K562 (cell line): Measurements from ENCODE around the gene ITPK1. TPM values are rescaled to one million over a fixed set of nuclear protein-coding genes. Genes with fewer than 3 reads are reported as not detected.

Source experiments
- ATAC-seq: fragments of 200-7000 bp; cut with Tn5 transposase; 3 replicates; pipeline ENCODE4 v1.9.1; 2020; ENCODE audit warnings: moderate library complexity
- BruUV-seq: library from RNA; stranded (reverse); fragments of 400-500 nt; replicated peaks from 2 replicates; lab custom pipeline; 2021; lab: Mats Ljungman, UMichigan
- CTCF ChIA-PET: fragments of 300-600 bp; formaldehyde crosslinking; extraction: SDS; loops from one replicate; lab custom pipeline; 2021; ENCODE audit warnings: low intra/inter-chr PET ratio; lab: Yijun Ruan, JAX
- POLR2A ChIA-PET: fragments of 300-600, 350-650 bp; sonication (Branson Sonifier 250); formaldehyde crosslinking; extraction: SDS; loops from one replicate; lab custom pipeline; 2021; ENCODE audit warnings: antibody characterized with exemption, inconsistent platforms; lab: Yijun Ruan, JAX
- DNase-seq, 4 experiments: peaks; one replicate each; pipeline versions ENCODE4 v3.0.0 to v3.0.0-alpha.2; 2011 to 2018; ENCODE audit warnings: low spot score in 3 of 4, mixed read lengths in 3 of 4; ENCODE audit errors: extremely low read depth in 1 of 4
- FAIRE-seq: peaks from 2 replicates; lab custom pipeline; 2011; peaks lifted over from hg19 to GRCh38; lab: Jason Lieb, UNC
- H2AFZ ChIP-seq: 2 replicates; pipeline ENCODE4 v1.6.0; 2011; ENCODE audit warnings: low read depth, low read length, control low read depth, inconsistent platforms
- H3K27ac ChIP-seq: fragments of 200-600 bp; 3 replicates; pipeline ENCODE4 v1.8.0; 2011; ENCODE audit warnings: low read depth, mild to moderate bottlenecking, control low read depth, inconsistent platforms, low read length, moderate library complexity, mixed read lengths; ENCODE audit errors: extremely low read depth
- H3K27me3 ChIP-seq, 2 experiments: fragments of 300-600 bp in 1 of 2; 2 replicates in 1 of 2; 3 replicates in 1 of 2; pipeline versions ENCODE4 v1.6.0 to v1.8.0; 2011; ENCODE audit warnings: inconsistent platforms in 2 of 2, low read length in 2 of 2, mild to moderate bottlenecking in 1 of 2, mixed read lengths in 1 of 2, moderate library complexity in 1 of 2; ENCODE audit not compliant: control insufficient read depth in 2 of 2, insufficient read depth in 2 of 2
- H3K36me3 ChIP-seq: fragments of 300-600 bp; 3 replicates; pipeline ENCODE4 v1.8.0; 2011; ENCODE audit warnings: mild to moderate bottlenecking, low read length, inconsistent platforms; ENCODE audit not compliant: control insufficient read depth, insufficient read depth
- H3K4me1 ChIP-seq, 2 experiments: fragments of 200-600 bp in 1 of 2; replicated peaks in 1 of 2; 2 replicates in 1 of 2; 3 replicates in 1 of 2; pipeline versions ENCODE4 v1.5.1 to v1.8.0; 2011; ENCODE audit warnings: inconsistent platforms in 2 of 2, low read length in 2 of 2, mild to moderate bottlenecking in 1 of 2, mixed read lengths in 1 of 2, moderate library complexity in 1 of 2; ENCODE audit not compliant: control insufficient read depth in 2 of 2, insufficient read depth in 2 of 2
- H3K4me2 ChIP-seq: 2 replicates; pipeline ENCODE4 v1.6.1; 2011; ENCODE audit warnings: low read length, control low read depth, inconsistent platforms, mixed read lengths; ENCODE audit not compliant: insufficient read depth
- H3K4me3 ChIP-seq: fragments of 200-600 bp; sonication (generic), shearing (Covaris generic); 2 replicates; pipeline ENCODE4 v1.5.1; 2016; ENCODE audit warnings: control low read depth, inconsistent platforms
- H3K79me2 ChIP-seq: fragments of 200-600 bp; 3 replicates; pipeline ENCODE4 v1.8.0; 2011; ENCODE audit warnings: low read length, inconsistent platforms; ENCODE audit not compliant: control insufficient read depth, insufficient read depth
- H3K9ac ChIP-seq, 2 experiments: 2 replicates each; pipeline versions ENCODE4 v1.6.0 to v1.6.1; 2011; ENCODE audit warnings: low read depth in 2 of 2, low read length in 2 of 2, control low read depth in 1 of 2, inconsistent platforms in 1 of 2, mild to moderate bottlenecking in 1 of 2, mixed read lengths in 1 of 2; ENCODE audit not compliant: insufficient read depth in 1 of 2
- H3K9me1 ChIP-seq: one replicate; pipeline ENCODE4 v1.6.0; 2011; ENCODE audit warnings: inconsistent platforms, mild to moderate bottlenecking, low read length, moderate library complexity; ENCODE audit not compliant: control insufficient read depth, insufficient read depth
- H3K9me3 ChIP-seq: replicated peaks from 2 replicates; pipeline ENCODE4 v1.5.1; 2011; ENCODE audit warnings: low read depth, low read length, inconsistent platforms; ENCODE audit not compliant: control insufficient read depth, insufficient read depth
- H4K20me1 ChIP-seq: replicated peaks from 2 replicates; pipeline ENCODE4 v1.6.1; 2011; ENCODE audit warnings: low read length, inconsistent platforms, mixed read lengths; ENCODE audit not compliant: control insufficient read depth, insufficient read depth
- SIRT6 ChIP-seq: IDR thresholded peaks from one replicate; pipeline ENCODE4 v1.6.1; 2012; ENCODE audit warnings: low read depth, mild to moderate bottlenecking, control low read depth, inconsistent platforms, low read length, moderate library complexity
- ZNF217 ChIP-seq: sonication (generic); formaldehyde crosslinking; IDR thresholded peaks from 2 replicates; pipeline ENCODE4 v1.8.0; 2022; ENCODE audit warnings: mild to moderate bottlenecking, missing genetic modification reagents
- ZNF445 ChIP-seq: fragments of 250-450 bp; sonication (Bioruptor Pico); IDR thresholded peaks from 2 replicates; pipeline ENCODE4 v1.4.0; 2020; ENCODE audit warnings: low read depth, mild to moderate bottlenecking, moderate library complexity
- WGBS: fragments of 100-300 bp; shearing (Covaris generic); methylation state at CpG from one replicate; pipeline ENCODE4 v1.1.6; 2016; ENCODE audit warnings: low coverage, mixed read lengths; ENCODE audit not compliant: insufficient coverage; ENCODE audit errors: missing lambda C conversion rate; 5-methylcytosine and 5-hydroxymethylcytosine counted together
- in situ Hi-C: fragments of 300-500 bp; cut with MboI; formaldehyde crosslinking; loops from 4 replicates; pipeline ENCODE4 v1.15.0; 2018; ENCODE audit warnings: inconsistent platforms, mixed read lengths
- intact Hi-C: fragments of 100-400 bp; cut with micrococcal nuclease; formaldehyde crosslinking; loops from 2 replicates; pipeline ENCODE4 v1.14.2; 2022
- polyA plus RNA-seq, 8 experiments: library from polyadenylated mRNA; depleted of rRNA in 4 of 8; stranded (reverse) in 5 of 8; unstranded in 3 of 8; fragments of >200 nt; fragmentation: Nextera tagmentation in 2 of 8; fragmentation: Illumina TruSeq in 1 of 8; extraction: Ambion mirVana in 2 of 8; extraction: Trizol in 1 of 8; gene quantifications; 2 replicates each; pipeline versions ENCODE4 v1.2.1 to v1.2.3, GENCODE V29; 2011 to 2014; ENCODE audit warnings: inconsistent platforms in 1 of 8, missing spikeins in 1 of 8
- total RNA-seq, 7 experiments: library from RNA; depleted of rRNA in 6 of 7; stranded (reverse); fragments of >200 nt in 6 of 7; fragmentation: Illumina TruSeq in 2 of 7; extraction: Trizol in 2 of 7; gene quantifications; 2 replicates each; pipeline versions ENCODE4 v1.2.1 to v1.2.3, GENCODE V29; 2011 to 2021; ENCODE audit warnings: low replicate concordance in 1 of 7
- TF ChIP-seq, protein P1 (sequence below), 3 experiments: fragments of 200-800 bp in 1 of 3; fragments of 250-450 bp in 1 of 3; fragments of 450-650 bp in 1 of 3; sonication (Bioruptor Pico) in 1 of 3; sonication (Bioruptor generic) in 1 of 3; formaldehyde crosslinking in 1 of 3; IDR thresholded peaks; 2 replicates each; pipeline versions ENCODE4 v1.6.1 to v1.8.0; 2016 to 2022; ENCODE audit warnings: mild to moderate bottlenecking in 2 of 3, missing genetic modification characterization in 2 of 3, missing compliant biosample characterization in 1 of 3, moderate library complexity in 1 of 3
- TF ChIP-seq, protein P2 (sequence below): fragments of 250-450 bp; sonication (Bioruptor Pico); IDR thresholded peaks from 2 replicates; pipeline ENCODE4 v1.5.0; 2021

ITPK1 gene
- total and polyA plus RNA-seq, 9 of the 15 experiments (the other 6 are each of a cell fraction or from before 2014, with no cell fraction given), result 1.2 to 39.2 (median 23.0) TPM

DNA sequence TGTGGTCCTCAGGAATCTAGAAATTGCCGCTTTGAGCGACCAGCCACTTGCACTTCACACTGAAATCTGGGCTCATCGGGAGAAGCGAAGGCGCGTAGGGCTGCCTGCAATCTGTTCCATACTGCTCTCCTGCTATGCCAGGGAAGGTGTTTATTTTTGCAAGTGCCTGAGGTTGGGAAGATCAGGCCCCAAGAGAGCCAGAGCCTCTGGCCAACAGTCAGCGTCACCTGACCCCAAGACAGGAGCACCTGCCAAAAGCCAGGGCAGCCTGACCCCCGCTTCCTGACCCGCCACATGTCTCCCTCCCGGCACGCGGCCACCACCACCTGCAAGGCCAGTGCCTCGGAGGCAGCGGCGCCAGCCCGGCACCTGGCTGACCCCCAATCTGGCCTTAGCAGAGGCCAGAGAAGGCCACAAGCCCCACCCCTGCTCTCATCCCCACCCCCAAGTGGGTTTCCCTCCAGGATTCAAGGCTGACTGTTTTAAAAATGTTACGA lies 98.4 kb downstream of the ITPK1 start:
- POLR2A ChIA-PET, result no interaction called here

More for the DNA sequence above, 98.4 kb downstream of the ITPK1 start:
- Histone ChIP-seq H3K27me3 (no peaks in the 10 kb centered on the region), H3K9me1 (no peaks in the 10 kb centered on the region), H3K4me3 (no peak overlapping the region), H3K36me3 (no peaks in the 10 kb centered on the region; the same call in 2 of the 3 replicates), H3K79me2 (no peaks in the 10 kb centered on the region), H3K9me3 (no peaks in the 10 kb centered on the region), H3K27ac (no peak overlapping the region), H3K4me1 (peaks cover 0 to 3% of the 10 kb centered on the region in 2 experiments; a peak in 3 of 5 replicates), H3K4me2 (no peak overlapping the region), H2AFZ (no peak overlapping the region), H4K20me1 (peaks cover 2% of the 10 kb centered on the region; the same call in 1 of the 2 replicates), H3K9ac (no peak overlapping the region)
- ATAC-seq (no peak), FAIRE-seq (no peak), DNase-seq (no peak)
- CTCF ChIA-PET, result no interaction called here
- no TSS peak for BruUV-seq
- WGBS, result 87% methylated on average over 7 of the region's 17 CpGs
- intact Hi-C loops, result no loop called here
- no peak for TF ChIP-seq ZNF445
- no peak for TF ChIP-seq ZNF217 (CRISPR knock-in tag)
- TF ChIP-seq, protein P1, sequence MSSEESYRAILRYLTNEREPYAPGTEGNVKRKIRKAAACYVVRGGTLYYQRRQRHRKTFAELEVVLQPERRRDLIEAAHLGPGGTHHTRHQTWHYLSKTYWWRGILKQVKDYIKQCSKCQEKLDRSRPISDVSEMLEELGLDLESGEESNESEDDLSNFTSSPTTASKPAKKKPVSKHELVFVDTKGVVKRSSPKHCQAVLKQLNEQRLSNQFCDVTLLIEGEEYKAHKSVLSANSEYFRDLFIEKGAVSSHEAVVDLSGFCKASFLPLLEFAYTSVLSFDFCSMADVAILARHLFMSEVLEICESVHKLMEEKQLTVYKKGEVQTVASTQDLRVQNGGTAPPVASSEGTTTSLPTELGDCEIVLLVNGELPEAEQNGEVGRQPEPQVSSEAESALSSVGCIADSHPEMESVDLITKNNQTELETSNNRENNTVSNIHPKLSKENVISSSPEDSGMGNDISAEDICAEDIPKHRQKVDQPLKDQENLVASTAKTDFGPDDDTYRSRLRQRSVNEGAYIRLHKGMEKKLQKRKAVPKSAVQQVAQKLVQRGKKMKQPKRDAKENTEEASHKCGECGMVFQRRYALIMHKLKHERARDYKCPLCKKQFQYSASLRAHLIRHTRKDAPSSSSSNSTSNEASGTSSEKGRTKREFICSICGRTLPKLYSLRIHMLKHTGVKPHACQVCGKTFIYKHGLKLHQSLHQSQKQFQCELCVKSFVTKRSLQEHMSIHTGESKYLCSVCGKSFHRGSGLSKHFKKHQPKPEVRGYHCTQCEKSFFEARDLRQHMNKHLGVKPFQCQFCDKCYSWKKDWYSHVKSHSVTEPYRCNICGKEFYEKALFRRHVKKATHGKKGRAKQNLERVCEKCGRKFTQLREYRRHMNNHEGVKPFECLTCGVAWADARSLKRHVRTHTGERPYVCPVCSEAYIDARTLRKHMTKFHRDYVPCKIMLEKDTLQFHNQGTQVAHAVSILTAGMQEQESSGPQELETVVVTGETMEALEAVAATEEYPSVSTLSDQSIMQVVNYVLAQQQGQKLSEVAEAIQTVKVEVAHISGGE (CRISPR knock-in tag; IDR thresholded peaks at IDR 0.05), result 0 out of 6 replicates have a peak, but pooled peaks of 1 of the 3 experiments have one; percentile 23
- TF ChIP-seq, protein P2, sequence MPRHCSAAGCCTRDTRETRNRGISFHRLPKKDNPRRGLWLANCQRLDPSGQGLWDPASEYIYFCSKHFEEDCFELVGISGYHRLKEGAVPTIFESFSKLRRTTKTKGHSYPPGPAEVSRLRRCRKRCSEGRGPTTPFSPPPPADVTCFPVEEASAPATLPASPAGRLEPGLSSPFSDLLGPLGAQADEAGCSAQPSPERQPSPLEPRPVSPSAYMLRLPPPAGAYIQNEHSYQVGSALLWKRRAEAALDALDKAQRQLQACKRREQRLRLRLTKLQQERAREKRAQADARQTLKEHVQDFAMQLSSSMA (CRISPR knock-in tag), result no peak
- no peak for TF ChIP-seq SIRT6
- in situ Hi-C loops, result no loop called here
